Neural cell (in vitro differentiated cells): Measurements from ENCODE around the gene MORN4. TPM values are rescaled to one million over a fixed set of nuclear protein-coding genes. Genes with fewer than 3 reads are reported as not detected.

ENCODE experiments used
- H2AFZ ChIP-seq: fragments of 200-600, 300-800 bp; sonication (generic), shearing (Covaris generic); 2 replicates; pipeline ENCODE4 v1.6.0; 2014; ENCODE audit warnings: low read depth, mild to moderate bottlenecking, antibody characterized with exemption, low read length, moderate library complexity
- H3F3A ChIP-seq: fragments of 200-600 bp; shearing (Covaris generic); 2 replicates; pipeline ENCODE4 v1.6.1; 2016; ENCODE audit warnings: mild to moderate bottlenecking, moderate library complexity, mixed read lengths, antibody characterized with exemption, low read length; ENCODE audit not compliant: insufficient read depth, poor library complexity, severe bottlenecking
- H3K27ac ChIP-seq: fragments of 200-600, 300-800 bp; sonication (generic), shearing (Covaris generic); 2 replicates; pipeline ENCODE4 v1.5.1; 2014; ENCODE audit warnings: mild to moderate bottlenecking, low read length, moderate library complexity
- H3K27me3 ChIP-seq: fragments of 300-800, 200-600 bp; sonication (generic), shearing (Covaris generic); 2 replicates; pipeline ENCODE4 v1.6.0; 2014; ENCODE audit warnings: mild to moderate bottlenecking, low read depth, low read length, moderate library complexity; ENCODE audit not compliant: insufficient read depth
- H3K36me3 ChIP-seq: fragments of 300-800, 200-600 bp; sonication (generic), shearing (Covaris generic); 2 replicates; pipeline ENCODE4 v1.5.1; 2014; ENCODE audit warnings: mild to moderate bottlenecking, antibody characterized with exemption, low read length, moderate library complexity; ENCODE audit not compliant: insufficient read depth
- H3K4me2 ChIP-seq: fragments of 300-800, 200-600 bp; sonication (generic), shearing (Covaris generic); 2 replicates; pipeline ENCODE4 v1.6.0; 2014; ENCODE audit warnings: mild to moderate bottlenecking, low read length
- H3K4me3 ChIP-seq: fragments of 300-800, 200-600 bp; sonication (generic), shearing (Covaris generic); 2 replicates; pipeline ENCODE4 v1.5.1; 2014; ENCODE audit warnings: mild to moderate bottlenecking, low read length, moderate library complexity
- H3K79me2 ChIP-seq: fragments of 200-600 bp; shearing (Covaris generic); replicated peaks from 2 replicates; pipeline ENCODE4 v1.6.0; 2014; ENCODE audit warnings: mild to moderate bottlenecking, low read length, moderate library complexity; ENCODE audit not compliant: insufficient read depth
- H3K9ac ChIP-seq: fragments of 300-800, 200-600 bp; sonication (generic), shearing (Covaris generic); 2 replicates; pipeline ENCODE4 v1.6.1; 2016; ENCODE audit warnings: mild to moderate bottlenecking, low read length, mixed read lengths
- H3K9me2 ChIP-seq: fragments of 200-600 bp; shearing (Covaris generic); 2 replicates; pipeline ENCODE4 v1.6.1; 2016; ENCODE audit warnings: mild to moderate bottlenecking, low read length, mixed read lengths; ENCODE audit not compliant: insufficient read depth
- H3K9me3 ChIP-seq: fragments of 200-600, 300-800 bp; sonication (generic), shearing (Covaris generic); 2 replicates; pipeline ENCODE4 v1.6.1; 2016; ENCODE audit warnings: mild to moderate bottlenecking, mixed run types, low read length, moderate library complexity, mixed read lengths
- H4K20me1 ChIP-seq: fragments of 200-600 bp; shearing (Covaris generic); 2 replicates; pipeline ENCODE4 v1.6.1; 2016; ENCODE audit warnings: mild to moderate bottlenecking, mixed run types; ENCODE audit not compliant: insufficient read depth
- EP300 ChIP-seq: fragments of 450-650 bp; conservative IDR thresholded peaks from 2 replicates; pipeline ENCODE4 v1.6.1; 2014; ENCODE audit warnings: antibody characterized with exemption, mild to moderate bottlenecking, moderate library complexity; ENCODE audit not compliant: poor library complexity, severe bottlenecking
- EZH2 ChIP-seq: fragments of 200-600, 300-800 bp; shearing (Covaris generic), sonication (generic); IDR thresholded peaks from 2 replicates; pipeline ENCODE4 v1.6.1; 2014; ENCODE audit warnings: antibody characterized with exemption, low read length, borderline replicate concordance, mild to moderate bottlenecking; ENCODE audit not compliant: insufficient read depth, poor library complexity, severe bottlenecking
- MXI1 ChIP-seq: fragments of 450-650 bp; conservative IDR thresholded peaks from 2 replicates; pipeline ENCODE4 v1.6.1; 2014; ENCODE audit warnings: antibody characterized with exemption, mild to moderate bottlenecking; ENCODE audit not compliant: poor library complexity, severe bottlenecking
- POLR2AphosphoS5 ChIP-seq: IDR thresholded peaks from 2 replicates; pipeline ENCODE4 v1.6.1; 2012
- RAD21 ChIP-seq: fragments of 450-650 bp; conservative IDR thresholded peaks from 2 replicates; pipeline ENCODE4 v1.6.1; 2014; ENCODE audit warnings: antibody characterized with exemption, mild to moderate bottlenecking, moderate library complexity
- SMC3 ChIP-seq: fragments of 450-650 bp; conservative IDR thresholded peaks from 2 replicates; pipeline ENCODE4 v1.6.1; 2014; ENCODE audit warnings: antibody characterized with exemption, mild to moderate bottlenecking, moderate library complexity; ENCODE audit not compliant: poor library complexity
- TAF1 ChIP-seq: IDR thresholded peaks from 2 replicates; pipeline ENCODE4 v1.6.1; 2012; ENCODE audit warnings: low read depth
- polyA plus RNA-seq: library from polyadenylated mRNA; depleted of rRNA; stranded (reverse); fragments of >200 nt; gene quantifications from 2 replicates; pipeline ENCODE4 v1.2.3, GENCODE V29; 2014
- TF ChIP-seq, protein P1 (sequence below): fragments of 450-650 bp; IDR thresholded peaks from 2 replicates; pipeline ENCODE4 v1.5.1; 2014; ENCODE audit warnings: antibody characterized with exemption, mild to moderate bottlenecking, moderate library complexity; ENCODE audit not compliant: poor library complexity, severe bottlenecking

MORN4 gene
- polyA plus RNA-seq, 1 donor from 2014 or later, result 64.7 TPM

GRCh38 chr10:97566336-97566996, 66.8 kb downstream of the MORN4 start:
- no peaks in the 10 kb centered on the region for H3K36me3 ChIP-seq
- no peak overlapping the region for H3K9ac ChIP-seq
- H4K20me1 ChIP-seq, result no peaks in the 10 kb centered on the region
- H2AFZ ChIP-seq, result no peak overlapping the region
- no peak overlapping the region for H3K4me2 ChIP-seq
- no peaks in the 10 kb centered on the region for H3K9me3 ChIP-seq
- no peak overlapping the region for H3K4me3 ChIP-seq
- no peaks in the 10 kb centered on the region for H3K27me3 ChIP-seq
- H3K27ac ChIP-seq, result no peak overlapping the region
- H3F3A ChIP-seq, result no peaks in the 10 kb centered on the region
- no peaks in the 10 kb centered on the region for H3K9me2 ChIP-seq
- no peak for TF ChIP-seq EZH2
- TF ChIP-seq, protein P1, sequence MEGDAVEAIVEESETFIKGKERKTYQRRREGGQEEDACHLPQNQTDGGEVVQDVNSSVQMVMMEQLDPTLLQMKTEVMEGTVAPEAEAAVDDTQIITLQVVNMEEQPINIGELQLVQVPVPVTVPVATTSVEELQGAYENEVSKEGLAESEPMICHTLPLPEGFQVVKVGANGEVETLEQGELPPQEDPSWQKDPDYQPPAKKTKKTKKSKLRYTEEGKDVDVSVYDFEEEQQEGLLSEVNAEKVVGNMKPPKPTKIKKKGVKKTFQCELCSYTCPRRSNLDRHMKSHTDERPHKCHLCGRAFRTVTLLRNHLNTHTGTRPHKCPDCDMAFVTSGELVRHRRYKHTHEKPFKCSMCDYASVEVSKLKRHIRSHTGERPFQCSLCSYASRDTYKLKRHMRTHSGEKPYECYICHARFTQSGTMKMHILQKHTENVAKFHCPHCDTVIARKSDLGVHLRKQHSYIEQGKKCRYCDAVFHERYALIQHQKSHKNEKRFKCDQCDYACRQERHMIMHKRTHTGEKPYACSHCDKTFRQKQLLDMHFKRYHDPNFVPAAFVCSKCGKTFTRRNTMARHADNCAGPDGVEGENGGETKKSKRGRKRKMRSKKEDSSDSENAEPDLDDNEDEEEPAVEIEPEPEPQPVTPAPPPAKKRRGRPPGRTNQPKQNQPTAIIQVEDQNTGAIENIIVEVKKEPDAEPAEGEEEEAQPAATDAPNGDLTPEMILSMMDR, result no peak
- no peak for TF ChIP-seq RAD21
- no peak for TF ChIP-seq EP300
- TF ChIP-seq TAF1, result no peak
- TF ChIP-seq POLR2AphosphoS5, result no peak
- no peak for TF ChIP-seq MXI1
- no peak for TF ChIP-seq SMC3
- H3K79me2 ChIP-seq, result no peaks in the 10 kb centered on the region

GRCh38 chr10:97564776-97565175, 68.5 kb downstream of the MORN4 start:
- Histone ChIP-seq H3K9me3 (no peaks in the 10 kb centered on the region), H3K36me3 (no peaks in the 10 kb centered on the region), H4K20me1 (no peaks in the 10 kb centered on the region), H2AFZ (no peak overlapping the region), H3K27me3 (no peaks in the 10 kb centered on the region), H3F3A (no peaks in the 10 kb centered on the region), H3K79me2 (no peaks in the 10 kb centered on the region), H3K9me2 (no peaks in the 10 kb centered on the region), H3K4me3 (no peak overlapping the region), H3K9ac (no peak overlapping the region), H3K27ac (no peak overlapping the region), H3K4me2 (no peak overlapping the region)
- no peak for TF ChIP-seq EZH2

Other genes with a start within 250 kb of the MORN4 start
- gene RRP12, start 232.2 kb downstream of the MORN4 start, polyA plus RNA-seq, result 9.7 and 12.1 TPM in 2 replicates
- gene PGAM1, start 207.3 kb downstream of the MORN4 start, polyA plus RNA-seq, result 195 and 197 TPM in 2 replicates
- gene EXOSC1, start 187.5 kb downstream of the MORN4 start, polyA plus RNA-seq, result 33.5 and 44.6 TPM in 2 replicates
- 31.0 and 34.3 TPM in 2 replicates for gene ZDHHC16, start 187.3 kb downstream of the MORN4 start, polyA plus RNA-seq
- gene MMS19, start 135.1 kb downstream of the MORN4 start, polyA plus RNA-seq, result 49.8 and 54.1 TPM in 2 replicates
- 2.8 and 3.3 TPM in 2 replicates for gene UBTD1, start 134.6 kb downstream of the MORN4 start, polyA plus RNA-seq
- gene ANKRD2, start 60.7 kb downstream of the MORN4 start, polyA plus RNA-seq, result not detected in 2 replicates
- gene HOGA1, start 49.1 kb downstream of the MORN4 start, polyA plus RNA-seq, result not detected in 2 replicates
- gene C10orf62, start 43.8 kb downstream of the MORN4 start, polyA plus RNA-seq, result not detected in 2 replicates
- gene PI4K2A, start 7.2 kb upstream of the MORN4 start, polyA plus RNA-seq, result 14.4 and 17.8 TPM in 2 replicates
- 0.94 and 1.3 TPM in 2 replicates for gene AVPI1, start 53.7 kb upstream of the MORN4 start, polyA plus RNA-seq
- gene MARVELD1, start 80.2 kb upstream of the MORN4 start, polyA plus RNA-seq, result 2.3 and 2.4 TPM in 2 replicates
- 135 and 151 TPM in 2 replicates for gene ZFYVE27, start 103.6 kb upstream of the MORN4 start, polyA plus RNA-seq
- 0.92 and 1.2 TPM in 2 replicates for gene SFRP5, start 138.5 kb upstream of the MORN4 start, polyA plus RNA-seq
- 29.8 and 30.4 TPM in 2 replicates for gene GOLGA7B, start 216.3 kb upstream of the MORN4 start, polyA plus RNA-seq